Suprapubic skin (tissue), 3 donors: ENCODE results near the gene KYAT1.

Experiments used
- EP300 ChIP-seq: sonication (generic); formaldehyde crosslinking; IDR thresholded peaks from one replicate; pipeline ENCODE4 v1.6.1; 2017; ENCODE audit warnings: antibody characterized with exemption
- TF ChIP-seq, protein P1 (sequence below), 2 donors: fragments of 200-600 bp in 1 of 2; fragments of 450-650 bp in 1 of 2; sonication (generic) in 1 of 2; IDR thresholded peaks; one replicate each; pipeline ENCODE4 v1.5.1; 2016 to 2019; ENCODE audit warnings: antibody characterized with exemption in 2 of 2, mild to moderate bottlenecking in 1 of 2, moderate library complexity in 1 of 2

DNA sequence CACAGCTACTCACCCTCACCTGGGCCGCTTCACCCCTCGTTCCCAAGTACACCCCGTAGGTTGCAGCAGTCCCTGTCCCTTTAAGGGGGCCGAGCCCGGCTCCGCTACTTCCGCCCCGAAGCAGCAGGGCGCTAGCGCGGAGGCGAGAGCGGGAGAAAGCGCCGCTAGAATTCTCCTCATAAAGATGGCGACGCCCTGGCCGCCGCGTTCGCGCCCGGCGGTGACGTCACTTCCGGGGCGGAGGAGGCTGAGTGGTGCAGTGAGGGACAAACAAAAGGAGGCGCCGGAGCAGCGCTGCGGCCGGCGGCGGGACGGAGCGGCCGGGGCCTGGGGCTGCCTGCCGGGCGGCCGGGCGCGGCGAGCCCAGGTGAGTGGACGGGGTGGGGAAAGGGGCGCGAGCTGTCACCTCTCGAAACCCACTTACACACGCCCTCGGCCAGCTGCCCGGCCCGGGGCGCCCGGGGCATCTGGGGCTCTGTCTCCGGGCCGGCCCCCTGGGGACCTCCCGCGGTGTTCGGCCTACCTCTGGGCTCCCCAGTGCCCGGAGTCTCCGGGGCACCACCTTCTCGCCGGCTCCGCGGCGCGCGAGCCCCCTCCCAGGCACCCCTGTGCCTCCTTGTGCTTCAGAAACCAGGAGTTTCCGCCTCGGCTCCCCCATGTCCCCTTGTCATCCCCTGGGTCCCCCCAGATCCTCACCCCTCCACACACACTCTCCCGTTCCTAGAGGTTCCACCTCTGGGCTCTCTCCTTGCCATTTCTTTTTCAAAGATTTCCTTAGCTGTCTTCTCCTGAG, at the start of gene KYAT1, which contains the start of gene LRRC8A:
- TF ChIP-seq, protein P1, sequence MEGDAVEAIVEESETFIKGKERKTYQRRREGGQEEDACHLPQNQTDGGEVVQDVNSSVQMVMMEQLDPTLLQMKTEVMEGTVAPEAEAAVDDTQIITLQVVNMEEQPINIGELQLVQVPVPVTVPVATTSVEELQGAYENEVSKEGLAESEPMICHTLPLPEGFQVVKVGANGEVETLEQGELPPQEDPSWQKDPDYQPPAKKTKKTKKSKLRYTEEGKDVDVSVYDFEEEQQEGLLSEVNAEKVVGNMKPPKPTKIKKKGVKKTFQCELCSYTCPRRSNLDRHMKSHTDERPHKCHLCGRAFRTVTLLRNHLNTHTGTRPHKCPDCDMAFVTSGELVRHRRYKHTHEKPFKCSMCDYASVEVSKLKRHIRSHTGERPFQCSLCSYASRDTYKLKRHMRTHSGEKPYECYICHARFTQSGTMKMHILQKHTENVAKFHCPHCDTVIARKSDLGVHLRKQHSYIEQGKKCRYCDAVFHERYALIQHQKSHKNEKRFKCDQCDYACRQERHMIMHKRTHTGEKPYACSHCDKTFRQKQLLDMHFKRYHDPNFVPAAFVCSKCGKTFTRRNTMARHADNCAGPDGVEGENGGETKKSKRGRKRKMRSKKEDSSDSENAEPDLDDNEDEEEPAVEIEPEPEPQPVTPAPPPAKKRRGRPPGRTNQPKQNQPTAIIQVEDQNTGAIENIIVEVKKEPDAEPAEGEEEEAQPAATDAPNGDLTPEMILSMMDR (IDR thresholded peaks at IDR 0.05), result no peak
- TF ChIP-seq EP300, result no peak
